Activated naive CD8-positive, alpha-beta T cell treated with anti-CD3 and anti-CD28 coated beads, Interleukin-2, amount 50 U/mL, for 16 hours (primary cell): ENCODE measurements around the gene STOX2.
"Not testable (repeated sequence)": the region's sequence is repeated elsewhere in the genome, so short reads cannot be mapped to it uniquely, and the experiment has no call there.

ENCODE experiments used
- DNase-seq: peaks from one replicate; pipeline ENCODE4 v3.0.0-alpha.2; 2020; ENCODE audit warnings: low read depth, low spot score

The STOX2 gene

GRCh38 chr4:184022679-184023383 is 117.7 kb downstream of the STOX2 start:
- DNase-seq, result no peak

DNA sequence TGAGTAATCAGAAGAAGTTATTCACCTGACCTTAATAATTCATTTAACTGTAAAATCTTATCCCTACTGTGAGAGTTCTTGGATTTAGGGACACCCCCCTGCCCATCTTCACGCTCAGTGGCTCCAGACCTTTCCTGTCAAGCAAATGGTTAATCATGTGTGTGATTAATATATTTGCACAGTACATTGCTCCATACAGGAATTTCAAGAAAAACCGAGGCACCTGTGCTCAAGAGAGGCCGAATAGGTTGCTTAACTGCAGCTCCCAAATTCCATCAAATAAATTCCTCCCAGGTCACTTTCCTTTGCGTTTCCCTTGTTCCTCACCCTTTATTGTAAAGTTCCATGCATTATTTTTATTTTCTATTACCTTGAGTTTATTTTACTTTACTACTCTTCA is 119.5 kb downstream of the STOX2 start:
- DNase-seq, result no peak

GRCh38 chr4:184028561-184029374 is 123.7 kb downstream of the STOX2 start:
- no peak for DNase-seq

DNA sequence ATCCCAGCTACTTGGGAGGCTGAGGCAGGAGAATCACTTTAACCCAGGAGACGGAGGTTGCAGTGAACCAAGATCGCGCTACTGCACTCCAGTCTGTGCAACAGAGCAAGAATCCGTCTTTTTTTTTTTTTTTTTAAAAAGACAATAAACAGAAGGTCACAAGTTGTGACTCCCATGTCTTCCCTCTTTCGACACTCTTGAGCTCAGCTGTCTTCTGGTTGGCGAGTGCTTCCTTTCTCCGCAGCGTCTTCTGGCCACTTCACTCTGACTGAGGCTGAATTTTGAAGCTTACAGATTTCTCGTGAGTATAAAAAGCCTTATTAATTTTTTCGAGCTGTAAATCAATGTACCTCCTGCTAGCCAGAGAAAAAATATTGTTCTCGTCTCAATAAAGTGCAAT is 124.9 kb downstream of the STOX2 start:
- DNase-seq, result no peak

DNA sequence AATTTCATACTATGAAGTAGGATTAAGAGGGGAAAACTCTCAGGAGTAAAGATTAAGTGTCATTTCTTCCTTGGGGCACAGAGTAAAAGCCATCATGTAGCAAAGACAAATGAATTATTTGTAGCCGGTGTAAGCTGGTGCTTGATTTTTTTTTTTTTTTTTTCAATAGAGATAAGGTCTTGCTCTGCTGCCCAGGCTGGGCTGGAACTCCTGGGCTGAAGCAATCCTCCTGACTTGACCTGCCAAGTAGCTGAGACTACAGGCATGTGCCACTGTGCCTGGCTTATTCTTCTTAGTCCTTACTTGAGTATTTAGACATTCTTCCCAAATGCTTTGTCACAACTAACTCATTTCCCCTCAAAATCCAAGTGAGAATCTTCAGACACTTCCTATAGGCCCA is 125.7 kb downstream of the STOX2 start:
- no peak for DNase-seq

DNA sequence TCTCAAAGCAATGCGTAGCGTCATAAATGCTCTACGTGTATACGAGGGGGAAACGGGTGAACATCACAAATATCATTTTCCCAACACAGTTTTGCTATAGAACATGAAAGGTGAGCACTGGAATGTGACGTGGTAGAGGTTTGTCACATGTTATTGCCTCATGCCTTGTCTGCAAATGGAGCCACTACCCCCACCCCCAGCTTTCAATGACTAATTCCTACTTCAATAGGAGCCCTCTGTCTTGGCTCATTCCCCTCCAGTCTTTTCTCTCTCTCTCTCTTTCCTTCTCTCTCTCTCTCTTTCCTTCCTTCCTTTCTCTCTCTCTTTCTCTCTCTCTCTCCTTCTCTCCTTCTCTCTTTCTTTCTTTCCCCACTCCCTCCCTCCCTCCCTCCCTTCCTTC is 127.0 kb downstream of the STOX2 start:
- no peak for DNase-seq

DNA sequence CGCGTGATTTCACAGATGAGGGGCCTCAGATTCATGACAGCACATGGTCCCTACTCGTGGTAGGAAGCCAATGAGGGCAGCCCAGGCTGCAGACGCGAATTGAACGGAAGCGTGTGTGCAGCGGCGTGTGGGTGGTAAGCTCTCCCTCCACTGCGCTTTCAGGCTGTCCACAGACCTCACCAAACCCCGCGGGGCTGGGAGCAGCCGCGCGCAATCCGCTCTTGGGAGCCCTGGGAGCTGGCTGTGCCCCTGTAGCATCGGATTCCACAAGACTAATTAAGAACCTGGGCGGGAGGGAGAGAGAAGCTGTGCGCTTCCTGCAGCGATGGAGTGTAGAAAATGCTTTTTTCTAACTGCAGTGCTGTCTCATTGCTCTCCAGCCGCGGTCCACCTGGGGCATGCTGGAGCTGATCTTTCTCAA is 134.9 kb downstream of the STOX2 start:
- no peak for DNase-seq

GRCh38 chr4:184041156-184041555 is 136.0 kb downstream of the STOX2 start:
- DNase-seq, result no peak

GRCh38 chr4:184046148-184046547 is 141.0 kb downstream of the STOX2 start:
- no peak for DNase-seq

DNA sequence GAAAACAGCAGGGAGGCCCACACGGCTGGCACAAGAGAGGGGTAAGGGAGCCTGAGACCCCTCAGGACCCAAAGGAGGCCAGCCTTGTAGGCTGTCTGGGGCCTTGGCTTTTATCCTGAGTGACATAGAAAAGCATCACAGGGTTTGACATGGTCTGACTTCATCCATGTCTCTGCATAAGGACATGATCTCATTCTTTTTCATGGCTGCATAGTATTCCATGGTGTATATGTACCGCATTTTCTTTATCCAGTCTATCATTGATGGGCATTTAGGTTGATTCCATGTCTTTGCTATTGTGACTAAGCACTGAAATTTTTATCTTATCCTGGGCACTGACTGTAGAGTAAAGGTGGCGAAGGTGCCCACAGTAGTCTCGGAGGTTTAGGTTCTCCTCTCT is 146.2 kb downstream of the STOX2 start:
- DNase-seq, result not testable (repeated sequence)

DNA sequence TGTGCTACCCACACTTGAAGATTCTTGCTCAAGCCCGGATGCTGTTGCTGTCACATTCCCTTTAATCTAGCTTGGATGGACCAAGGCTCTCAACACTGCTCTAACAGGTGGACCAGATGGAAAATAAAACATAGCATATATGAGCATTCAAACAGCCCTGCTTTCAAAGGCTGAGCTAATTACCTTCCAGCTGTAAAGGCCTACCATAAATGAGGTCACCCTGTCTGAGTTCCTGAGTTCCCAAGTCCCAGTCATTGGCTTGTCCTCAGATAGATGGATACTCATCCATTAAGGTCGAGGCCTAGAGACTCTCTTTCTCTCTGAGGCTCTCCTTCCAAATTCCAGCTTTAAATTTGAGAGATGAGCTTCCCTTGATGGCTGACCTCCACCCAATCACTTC is 147.5 kb downstream of the STOX2 start:
- DNase-seq, result no peak

- no peak for DNase-seq
Observed at GRCh38 chr4:184053434-184053833, 148.3 kb downstream of the STOX2 start.

- DNase-seq, result no peak
Observed at GRCh38 chr4:184056877-184057276, 151.8 kb downstream of the STOX2 start.

DNA sequence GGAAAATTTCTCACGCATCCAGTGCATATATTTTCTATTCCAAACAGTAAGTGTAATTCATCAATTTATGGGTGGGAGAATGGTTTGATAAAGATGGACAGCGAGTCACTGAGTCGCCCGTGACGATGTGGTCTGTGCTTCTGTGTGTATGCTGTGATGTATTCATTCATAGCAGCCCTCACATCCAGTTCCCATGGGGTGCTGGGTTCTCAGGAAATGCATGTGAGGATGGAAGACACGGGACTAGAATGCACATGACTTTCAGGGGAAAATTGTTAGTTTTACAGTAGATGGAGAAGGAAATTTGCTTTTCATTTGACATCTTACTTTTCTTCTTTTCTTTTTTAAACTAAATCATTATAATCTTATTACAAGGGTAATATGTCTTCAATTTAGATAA is 152.9 kb downstream of the STOX2 start:
- no peak for DNase-seq

GRCh38 chr4:184059099-184059498 is 154.0 kb downstream of the STOX2 start:
- no peak for DNase-seq

- no peak for DNase-seq
Observed at GRCh38 chr4:184061582-184061981, 156.5 kb downstream of the STOX2 start.

DNA sequence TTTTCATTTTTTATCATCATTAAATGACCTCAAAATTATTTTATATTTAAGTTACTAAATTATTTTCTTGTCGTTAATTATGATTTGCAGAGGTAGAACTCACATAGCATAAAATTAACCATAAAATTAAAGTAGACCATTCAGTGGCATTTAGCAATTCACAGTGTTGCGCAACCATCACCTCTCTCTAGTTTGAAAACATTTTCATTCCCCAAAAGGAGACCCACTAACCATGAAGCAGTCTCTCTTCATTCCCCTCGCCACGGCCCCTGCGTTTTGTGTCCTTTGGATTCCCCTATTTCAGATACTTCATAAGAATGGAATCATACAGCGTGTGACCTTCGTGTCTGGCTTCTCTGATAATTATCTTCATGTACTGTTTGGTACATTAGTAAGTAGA is 157.7 kb downstream of the STOX2 start:
- no peak for DNase-seq

DNA sequence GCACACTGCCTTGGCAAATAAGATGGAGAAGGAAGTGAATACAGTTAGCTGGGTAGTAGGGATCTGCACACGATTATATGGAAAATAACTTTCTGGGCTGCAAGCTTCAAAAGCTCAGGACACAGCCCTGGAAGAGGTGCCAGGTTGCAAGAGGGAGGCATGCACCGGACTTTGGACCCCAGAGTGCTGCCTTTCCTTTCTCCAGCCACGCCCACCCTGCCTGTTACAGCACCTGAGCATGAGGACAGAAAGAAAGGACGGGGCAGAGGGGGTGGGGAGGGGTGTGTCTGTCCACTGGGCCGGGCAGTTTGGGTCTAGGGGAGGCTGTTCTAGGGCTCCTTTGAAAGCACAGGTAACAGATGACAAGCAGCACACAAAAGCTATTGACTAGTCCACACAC is 159.8 kb downstream of the STOX2 start:
- DNase-seq, result no peak

DNA sequence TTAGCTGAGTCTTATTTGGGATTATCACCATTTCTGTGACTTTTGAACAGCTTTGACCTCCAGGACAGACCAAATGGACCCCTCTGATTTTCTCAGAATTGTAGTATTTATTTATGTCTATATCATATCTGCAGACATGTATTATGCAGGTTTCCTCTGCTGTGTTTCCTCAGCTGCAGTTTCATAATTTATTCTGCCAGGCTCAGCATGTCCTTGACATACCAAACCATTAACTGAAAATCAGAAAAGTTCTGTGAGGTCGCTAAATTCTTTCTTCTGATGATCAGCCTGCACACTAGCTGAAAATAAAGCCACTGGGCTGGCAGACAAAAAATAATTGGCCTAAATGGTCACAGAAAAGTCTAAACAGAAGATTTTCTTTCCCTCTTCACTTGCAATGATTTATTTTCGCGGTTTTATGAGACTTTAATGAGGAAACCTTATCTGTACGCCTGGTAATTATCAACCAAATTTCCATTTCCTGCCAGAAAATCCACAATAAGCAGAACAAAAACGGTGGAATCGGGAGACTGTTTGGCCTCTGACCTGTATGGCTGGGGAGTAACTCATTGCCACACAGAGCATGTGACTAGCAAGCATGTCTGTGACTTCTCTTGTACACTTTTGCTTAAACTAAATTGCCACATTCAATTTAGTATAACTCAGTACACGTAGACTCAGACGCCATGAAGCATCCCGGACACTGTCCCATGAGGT is 161.6 kb downstream of the STOX2 start:
- DNase-seq, result no peak

DNA sequence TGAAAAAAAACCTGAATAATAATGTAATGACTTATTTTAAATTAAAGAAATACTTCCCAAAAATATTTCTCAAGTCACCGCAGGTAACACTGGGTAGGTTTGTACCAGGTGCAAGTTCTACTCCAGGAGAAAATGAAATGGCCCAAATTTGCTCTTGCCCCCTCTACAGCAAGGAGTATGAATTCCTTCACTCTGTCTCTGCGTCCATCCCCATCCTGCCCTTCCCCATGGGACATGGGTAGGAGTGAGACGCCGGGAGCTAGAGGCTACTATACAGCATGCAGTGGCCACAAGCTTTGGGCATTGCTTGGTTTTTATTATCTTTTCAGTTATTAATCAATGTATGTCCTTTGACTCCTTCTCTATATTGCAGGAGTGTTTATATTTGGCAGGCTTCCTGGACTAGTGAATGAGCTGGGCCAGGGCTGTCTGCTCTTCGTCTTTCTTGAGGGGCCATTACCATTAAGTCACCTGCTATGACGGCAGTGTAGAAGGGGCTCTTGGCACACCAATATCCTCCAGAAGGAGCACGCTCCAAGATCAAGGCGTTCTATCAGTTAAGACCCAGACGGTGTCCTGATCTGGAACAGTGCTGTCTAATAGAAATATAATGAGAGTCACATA is 162.9 kb downstream of the STOX2 start:
- DNase-seq, result no peak
